H9 (cell line): ENCODE data around the gene MCRIP2. TPM values are rescaled to one million over a fixed set of nuclear protein-coding genes. Genes with fewer than 3 reads are reported as not detected.

Experiments used
- DNase-seq: peaks from one replicate; pipeline ENCODE4 v3.0.0-alpha.2; 2017
- H2AFZ ChIP-seq: one replicate; pipeline ENCODE4 v1.6.1; 2013; ENCODE audit warnings: mild to moderate bottlenecking, low read length, control low read depth, moderate library complexity
- H2AK5ac ChIP-seq: 2 replicates; pipeline ENCODE4 v1.6.1; 2013; ENCODE audit warnings: low read length, control low read depth, mixed read lengths; ENCODE audit not compliant: insufficient read length
- H2BK120ac ChIP-seq: one replicate; pipeline ENCODE4 v1.6.1; 2013; ENCODE audit warnings: low read depth, mild to moderate bottlenecking, low read length, control low read depth, inconsistent platforms; ENCODE audit not compliant: poor library complexity, severe bottlenecking
- H2BK12ac ChIP-seq: 2 replicates; pipeline ENCODE4 v1.6.1; 2013; ENCODE audit warnings: low read length, control low read depth, mixed read lengths, low read depth; ENCODE audit not compliant: insufficient read length
- H2BK15ac ChIP-seq: 2 replicates; pipeline ENCODE4 v1.6.1; 2013; ENCODE audit warnings: low read depth, low read length, control low read depth
- H2BK20ac ChIP-seq: one replicate; pipeline ENCODE4 v1.6.1; 2013; ENCODE audit warnings: low read depth, mild to moderate bottlenecking, low read length, control low read depth, inconsistent platforms; ENCODE audit not compliant: poor library complexity, severe bottlenecking
- H2BK5ac ChIP-seq: 2 replicates; pipeline ENCODE4 v1.6.1; 2013; ENCODE audit warnings: low read length, control low read depth, mixed read lengths; ENCODE audit not compliant: insufficient read length
- H3K14ac ChIP-seq: 2 replicates; pipeline ENCODE4 v1.6.1; 2013; ENCODE audit warnings: low read length, control low read depth; ENCODE audit not compliant: insufficient read depth
- H3K18ac ChIP-seq: 2 replicates; pipeline ENCODE4 v1.6.1; 2013; ENCODE audit warnings: low read depth, mild to moderate bottlenecking, mixed read lengths, low read length, control low read depth; ENCODE audit not compliant: insufficient read length
- H3K23ac ChIP-seq: 2 replicates; pipeline ENCODE4 v1.6.1; 2013; ENCODE audit warnings: low read length, control low read depth, mixed read lengths, low read depth; ENCODE audit not compliant: insufficient read length
- H3K23me2 ChIP-seq: 2 replicates; pipeline ENCODE4 v1.6.1; 2013; ENCODE audit warnings: low read depth, mild to moderate bottlenecking, mixed read lengths, low read length, control low read depth; ENCODE audit not compliant: insufficient read length, poor library complexity, severe bottlenecking
- H3K27ac ChIP-seq: 2 replicates; pipeline ENCODE4 v1.5.1; 2013; ENCODE audit warnings: low read length, control low read depth, mixed read lengths, low read depth; ENCODE audit not compliant: insufficient read length
- H3K27me3 ChIP-seq: 2 replicates; pipeline ENCODE4 v1.6.1; 2013; ENCODE audit warnings: low read length, control low read depth, inconsistent platforms; ENCODE audit not compliant: insufficient read depth
- H3K4ac ChIP-seq: 2 replicates; pipeline ENCODE4 v1.6.1; 2013; ENCODE audit warnings: low read depth, mild to moderate bottlenecking, control low read depth, inconsistent platforms, low read length, moderate library complexity
- H3K4me1 ChIP-seq: 2 replicates; pipeline ENCODE4 v1.6.1; 2013; ENCODE audit warnings: low read length, control low read depth, inconsistent platforms; ENCODE audit not compliant: insufficient read depth
- H3K4me2 ChIP-seq: 2 replicates; pipeline ENCODE4 v1.6.1; 2013; ENCODE audit warnings: low read length, control low read depth, mixed read lengths; ENCODE audit not compliant: insufficient read length, insufficient read depth
- H3K56ac ChIP-seq: 2 replicates; pipeline ENCODE4 v1.6.1; 2013; ENCODE audit warnings: low read depth, mild to moderate bottlenecking, mixed read lengths, low read length, control low read depth; ENCODE audit not compliant: insufficient read length
- H3K79me1 ChIP-seq: 2 replicates; pipeline ENCODE4 v1.6.1; 2013; ENCODE audit warnings: low read depth, mild to moderate bottlenecking, moderate library complexity, low read length, control low read depth, inconsistent platforms; ENCODE audit not compliant: insufficient read depth, poor library complexity, severe bottlenecking
- H3K79me2 ChIP-seq: 2 replicates; pipeline ENCODE4 v1.6.1; 2013; ENCODE audit warnings: low read length, control low read depth, inconsistent platforms; ENCODE audit not compliant: insufficient read depth
- H3K9ac ChIP-seq: 2 replicates; pipeline ENCODE4 v1.6.1; 2013; ENCODE audit warnings: low read length, control low read depth, mixed read lengths; ENCODE audit not compliant: insufficient read length; ENCODE audit errors: extremely low read depth
- H3K9me3 ChIP-seq: one replicate; pipeline ENCODE4 v1.6.1; 2013; ENCODE audit warnings: low read depth, low read length, inconsistent platforms; ENCODE audit not compliant: control insufficient read depth
- H3T11ph ChIP-seq: one replicate; pipeline ENCODE4 v1.6.1; 2013; ENCODE audit warnings: mild to moderate bottlenecking, low read length, control low read depth, inconsistent platforms
- H4K20me1 ChIP-seq: one replicate; pipeline ENCODE4 v1.6.1; 2013; ENCODE audit not compliant: control insufficient read depth, insufficient read length, insufficient read depth
- H4K5ac ChIP-seq: 2 replicates; pipeline ENCODE4 v1.6.1; 2013; ENCODE audit warnings: low read depth, mild to moderate bottlenecking, mixed read lengths, low read length, control low read depth; ENCODE audit not compliant: insufficient read length
- H4K8ac ChIP-seq: replicated peaks from 2 replicates; pipeline ENCODE4 v1.6.1; 2013; ENCODE audit warnings: low read length, control low read depth, mixed read lengths, low read depth; ENCODE audit not compliant: insufficient read length
- H4K91ac ChIP-seq: 2 replicates; pipeline ENCODE4 v1.6.1; 2013; ENCODE audit warnings: low read depth, mild to moderate bottlenecking, moderate library complexity, mixed read lengths, low read length, control low read depth; ENCODE audit not compliant: insufficient read length
- H3K27ac Mint-ChIP-seq, 3 experiments: 2 replicates in 2 of 3; 3 replicates in 1 of 3; pipeline ENCODE4 v1.8.0; 2020 to 2021; ENCODE audit warnings: mixed read lengths in 3 of 3, mild to moderate bottlenecking in 1 of 3, moderate library complexity in 1 of 3
- H3K27me3 Mint-ChIP-seq: 2 replicates; pipeline ENCODE4 v1.8.0; 2021; ENCODE audit warnings: low read depth, mild to moderate bottlenecking, moderate library complexity, mixed read lengths
- H3K36me3 Mint-ChIP-seq, 3 experiments: 2 replicates in 2 of 3; 3 replicates in 1 of 3; pipeline ENCODE4 v1.8.0; 2020 to 2021; ENCODE audit warnings: low read depth in 3 of 3, mixed read lengths in 3 of 3; ENCODE audit not compliant: insufficient read depth in 1 of 3
- H3K4me1 Mint-ChIP-seq, 2 experiments: 2 replicates each; pipeline ENCODE4 v1.8.0; 2020; ENCODE audit warnings: mixed read lengths in 2 of 2
- H3K4me3 Mint-ChIP-seq, 2 experiments: 2 replicates in 1 of 2; 3 replicates in 1 of 2; pipeline ENCODE4 v1.8.0; 2020 to 2021; ENCODE audit warnings: mild to moderate bottlenecking in 2 of 2, mixed read lengths in 2 of 2, moderate library complexity in 1 of 2
- H3K9me3 Mint-ChIP-seq, 2 experiments: 2 replicates in 1 of 2; 3 replicates in 1 of 2; pipeline ENCODE4 v1.8.0; 2020; ENCODE audit warnings: mild to moderate bottlenecking in 2 of 2, mixed read lengths in 2 of 2, moderate library complexity in 1 of 2
- CTCF ChIP-seq: fragments of 200-600 bp; sonication (generic); conservative IDR thresholded peaks from 3 replicates; pipeline ENCODE4 v1.8.0; 2021; ENCODE audit warnings: antibody characterized with exemption, mild to moderate bottlenecking
- WGBS: extraction: QIAGEN DNeasy Blood & Tissue Kit; methylation state at CpG from one replicate; pipeline ENCODE4 v1.1.7; 2013; ENCODE audit warnings: missing lambda C conversion rate, low lambda C conversion rate, mixed read lengths; ENCODE audit not compliant: insufficient read length; ENCODE audit errors: extremely low coverage; 5-methylcytosine and 5-hydroxymethylcytosine counted together
- total RNA-seq: library from RNA; stranded (reverse); gene quantifications from 2 replicates; pipeline ENCODE4 v1.2.1, GENCODE V29; 2021

Gene MCRIP2
- total RNA-seq, 1 experiment from 2014 or later, result 52.5 TPM

GRCh38 chr16:672371-672770 lies 30.7 kb downstream of the MCRIP2 start:
- Histone ChIP-seq H3K79me1 (no peaks in the 10 kb centered on the region), H2BK12ac (no peak overlapping the region), H4K5ac (no peak overlapping the region), H3K27ac (no peak overlapping the region), H3K18ac (no peak overlapping the region), H3K9me3 (no peaks in the 10 kb centered on the region), H4K8ac (no peak overlapping the region), H3K56ac (no peak overlapping the region), H3T11ph (no peak overlapping the region), H3K4me2 (no peak overlapping the region), H4K91ac (no peak overlapping the region), H2AK5ac (no peak overlapping the region), H3K9ac (no peak overlapping the region), H2BK5ac (no peak overlapping the region), H3K23ac (no peak overlapping the region), H3K27me3 (no peaks in the 10 kb centered on the region), H2BK20ac (no peak overlapping the region), H2BK15ac (no peak overlapping the region), H2AFZ (no peak overlapping the region), H3K23me2 (peaks cover 6% of the 10 kb centered on the region), H2BK120ac (no peak overlapping the region), H3K79me2 (no peaks in the 10 kb centered on the region; the same call in 1 of the 2 replicates), H3K4me1 (no peaks in the 10 kb centered on the region), H3K4ac (no peak overlapping the region), H3K14ac (no peak overlapping the region), H4K20me1 (no peaks in the 10 kb centered on the region)
- no peaks in the 10 kb centered on the region for H3K9me3 Mint-ChIP-seq
- H3K27ac Mint-ChIP-seq, result no peak overlapping the region
- H3K4me3 Mint-ChIP-seq, result no peak overlapping the region
- H3K36me3 Mint-ChIP-seq, result peaks cover 11 to 27% (median 27%) of the 10 kb centered on the region in 3 experiments; a peak in 6 of 7 replicates
- peaks cover 13 to 16% of the 10 kb centered on the region in 2 experiments for H3K4me1 Mint-ChIP-seq
- WGBS, result no CpG with 5 or more reads among the region's 19 CpGs
- no peak for DNase-seq
- peaks cover 3% of the 10 kb centered on the region; the same call in 1 of the 2 replicates for H3K27me3 Mint-ChIP-seq
- no peak for TF ChIP-seq CTCF
